Anterior cingulate cortex (tissue), 58 donors: Measurements from ENCODE around the gene MEIS2.

Experiments used
- DNase-seq, 58 donors: peaks; one replicate each; lab custom pipeline; 2025; lab: John Stamatoyannopoulos, UW

Gene MEIS2

GRCh38 chr15:36856339-36856973 is 243.9 kb downstream of the MEIS2 start:
- DNase-seq = no peak

- no peak for DNase-seq
Observed at GRCh38 chr15:36850864-36851263, 249.5 kb downstream of the MEIS2 start.

GRCh38 chr15:36845270-36845669 is 255.1 kb downstream of the MEIS2 start:
- DNase-seq = no peak

- DNase-seq = no peak
Observed at GRCh38 chr15:36844534-36844998, 255.8 kb downstream of the MEIS2 start.

GRCh38 chr15:36843822-36844221 is 256.5 kb downstream of the MEIS2 start:
- no peak for DNase-seq

- no peak for DNase-seq
Observed at GRCh38 chr15:36841193-36841592, 259.2 kb downstream of the MEIS2 start.
